Measurements from ENCODE around the gene CAMTA1.

DNA sequence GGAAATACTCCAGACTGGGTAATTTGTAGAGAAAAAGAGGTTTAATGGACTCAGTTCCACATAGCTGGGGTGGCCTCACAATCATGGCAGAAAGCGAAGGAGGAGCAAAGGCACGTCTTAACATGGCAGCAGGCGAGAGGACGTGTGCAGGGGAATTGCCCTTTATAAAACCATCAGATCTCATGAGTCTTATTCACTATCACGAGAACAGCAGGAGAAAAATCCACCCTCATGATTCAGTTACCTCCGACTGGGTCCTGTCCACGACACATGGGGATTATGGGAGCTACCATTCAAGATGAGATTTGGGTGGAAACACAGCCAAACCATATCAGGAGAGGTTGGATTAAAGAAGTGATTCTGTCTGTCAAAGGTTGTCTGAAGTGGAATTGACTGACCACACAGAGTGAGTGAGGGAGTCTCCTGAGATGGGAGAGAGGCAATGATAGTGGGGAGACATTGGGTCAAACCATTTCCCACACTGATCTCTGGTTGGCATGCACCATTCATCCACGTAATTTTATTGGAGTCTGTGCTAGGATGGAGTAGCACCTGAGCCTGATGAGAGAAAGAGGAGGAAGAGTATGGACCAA is 927.6 kb downstream of the CAMTA1 start:
- TF ChIP-seq, protein P1, sequence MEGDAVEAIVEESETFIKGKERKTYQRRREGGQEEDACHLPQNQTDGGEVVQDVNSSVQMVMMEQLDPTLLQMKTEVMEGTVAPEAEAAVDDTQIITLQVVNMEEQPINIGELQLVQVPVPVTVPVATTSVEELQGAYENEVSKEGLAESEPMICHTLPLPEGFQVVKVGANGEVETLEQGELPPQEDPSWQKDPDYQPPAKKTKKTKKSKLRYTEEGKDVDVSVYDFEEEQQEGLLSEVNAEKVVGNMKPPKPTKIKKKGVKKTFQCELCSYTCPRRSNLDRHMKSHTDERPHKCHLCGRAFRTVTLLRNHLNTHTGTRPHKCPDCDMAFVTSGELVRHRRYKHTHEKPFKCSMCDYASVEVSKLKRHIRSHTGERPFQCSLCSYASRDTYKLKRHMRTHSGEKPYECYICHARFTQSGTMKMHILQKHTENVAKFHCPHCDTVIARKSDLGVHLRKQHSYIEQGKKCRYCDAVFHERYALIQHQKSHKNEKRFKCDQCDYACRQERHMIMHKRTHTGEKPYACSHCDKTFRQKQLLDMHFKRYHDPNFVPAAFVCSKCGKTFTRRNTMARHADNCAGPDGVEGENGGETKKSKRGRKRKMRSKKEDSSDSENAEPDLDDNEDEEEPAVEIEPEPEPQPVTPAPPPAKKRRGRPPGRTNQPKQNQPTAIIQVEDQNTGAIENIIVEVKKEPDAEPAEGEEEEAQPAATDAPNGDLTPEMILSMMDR (IDR thresholded peaks at IDR 0.05) = no peak
- no peak for TF ChIP-seq POLR2A (IDR thresholded peaks at IDR 0.05)
